ENCODE data around the gene PROSER3. TPM values are rescaled to one million over a fixed set of nuclear protein-coding genes. Genes with fewer than 3 reads are reported as not detected.

Gene PROSER3
- total and polyA plus RNA-seq, 4 donors, result 2.8 to 27.7 (median 11.5) TPM

- WGBS (ENCODE audit: insufficient coverage), result 70% methylated on average over 18 of the region's 28 CpGs
- Histone ChIP-seq H3K27ac (ENCODE audit: low read depth, low read length) (no peak overlapping the region), H3K4me1 (ENCODE audit: control insufficient read depth, insufficient read depth, low read length) (peaks cover 4% of the 10 kb centered on the region), H3K27me3 (ENCODE audit: control insufficient read depth, insufficient read depth, low read length) (no peaks in the 10 kb centered on the region), H3K9me3 (ENCODE audit: control insufficient read depth, insufficient read depth, low read length) (no peaks in the 10 kb centered on the region), H3K36me3 (ENCODE audit: control insufficient read depth, insufficient read depth, low read length) (peaks cover 99% of the 10 kb centered on the region), H3K4me3 (ENCODE audit: low read depth, low read length) (no peak overlapping the region)
- peak in 1 of 6 donors; percentile 1 for DNase-seq (ENCODE audit: low read depth in 4 of 6, low spot score in 6 of 6)
These were observed 25.8 kb downstream of the PROSER3 start for GRCh38 chr19:35783469-35784434.

DNA sequence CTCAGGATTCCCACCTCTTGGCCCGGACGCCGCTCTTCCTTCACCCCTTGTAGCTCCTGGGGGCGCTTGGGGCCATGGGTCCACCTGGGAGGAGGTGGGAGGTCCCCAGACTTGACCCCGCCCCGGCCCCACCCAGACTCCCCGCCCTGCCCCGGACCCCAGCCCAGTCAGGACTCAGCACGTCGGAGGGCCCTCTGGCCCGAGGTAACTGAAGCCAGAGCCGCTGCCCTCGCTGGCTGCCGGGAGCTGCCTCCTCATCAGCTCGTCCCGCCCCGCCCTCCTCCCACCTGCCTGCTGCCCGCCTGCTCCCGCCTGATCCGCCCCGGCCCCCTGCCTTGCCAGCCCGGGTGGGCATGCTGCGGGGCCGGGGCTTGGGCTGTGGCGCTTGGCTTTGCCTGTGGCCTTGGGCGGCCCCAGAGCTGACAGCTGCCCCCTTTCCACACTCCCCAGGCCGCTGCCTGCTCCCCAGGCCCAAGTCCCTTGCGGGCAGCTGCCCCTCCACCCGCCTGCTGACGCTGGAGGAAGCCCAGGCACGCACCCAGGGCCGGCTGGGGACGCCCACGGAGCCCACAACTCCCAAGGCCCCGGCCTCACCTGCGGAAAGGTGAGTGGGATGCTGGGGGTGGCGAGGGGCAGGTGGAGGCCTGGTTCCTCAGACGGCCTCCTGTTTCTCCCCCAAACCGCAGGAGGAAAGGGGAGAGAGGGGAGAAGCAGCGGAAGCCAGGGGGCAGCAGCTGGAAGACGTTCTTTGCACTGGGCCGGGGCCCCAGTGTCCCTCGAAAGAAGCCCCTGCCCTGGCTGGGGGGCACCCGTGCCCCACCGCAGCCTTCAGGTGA, 26.7 kb downstream of the PROSER3 start:
- H3K27me3 ChIP-seq (ENCODE audit: control insufficient read depth, insufficient read depth, low read length), result no peaks in the 10 kb centered on the region
- peaks cover 100% of the 10 kb centered on the region for H3K36me3 ChIP-seq (ENCODE audit: control insufficient read depth, insufficient read depth, low read length)
- H3K9me3 ChIP-seq (ENCODE audit: control insufficient read depth, insufficient read depth, low read length), result no peaks in the 10 kb centered on the region
- H3K27ac ChIP-seq (ENCODE audit: low read depth, low read length), result no peak overlapping the region
- no peak for DNase-seq (ENCODE audit: low read depth in 4 of 6, low spot score in 6 of 6)
- WGBS (ENCODE audit: insufficient coverage), result 61% methylated on average over 39 of the region's 45 CpGs
- H3K4me1 ChIP-seq (ENCODE audit: control insufficient read depth, insufficient read depth, low read length), result no peaks in the 10 kb centered on the region
- H3K4me3 ChIP-seq (ENCODE audit: low read depth, low read length), result no peak overlapping the region

DNA sequence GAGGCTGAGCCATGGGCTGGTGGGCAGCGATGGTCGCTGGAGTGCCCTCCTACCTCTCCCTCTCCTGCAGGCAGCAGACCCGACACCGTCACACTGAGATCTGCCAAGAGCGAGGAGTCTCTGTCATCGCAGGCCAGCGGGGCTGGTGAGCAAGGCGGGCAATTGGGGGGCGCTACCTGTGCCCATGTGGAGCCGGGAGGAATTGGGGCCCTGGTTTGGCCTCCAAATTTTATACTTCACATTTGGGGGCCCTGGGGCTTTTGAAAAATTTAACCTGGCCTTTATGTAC, 27.3 kb downstream of the PROSER3 start:
- H3K9me3 ChIP-seq (ENCODE audit: control insufficient read depth, insufficient read depth, low read length), result no peaks in the 10 kb centered on the region
- H3K27ac ChIP-seq (ENCODE audit: low read depth, low read length), result no peak overlapping the region
- H3K36me3 ChIP-seq (ENCODE audit: control insufficient read depth, insufficient read depth, low read length), result peaks cover 100% of the 10 kb centered on the region
- H3K4me3 ChIP-seq (ENCODE audit: low read depth, low read length), result no peak overlapping the region
- no peak for DNase-seq (ENCODE audit: low read depth in 4 of 6, low spot score in 6 of 6)
- WGBS (ENCODE audit: insufficient coverage), result 67% methylated on average over 4 of the region's 10 CpGs
- no peaks in the 10 kb centered on the region for H3K4me1 ChIP-seq (ENCODE audit: control insufficient read depth, insufficient read depth, low read length)
- H3K27me3 ChIP-seq (ENCODE audit: control insufficient read depth, insufficient read depth, low read length), result no peaks in the 10 kb centered on the region

- Histone ChIP-seq H3K36me3 (ENCODE audit: control insufficient read depth, insufficient read depth, low read length) (peaks cover 97% of the 10 kb centered on the region), H3K4me1 (ENCODE audit: control insufficient read depth, insufficient read depth, low read length) (no peaks in the 10 kb centered on the region), H3K9me3 (ENCODE audit: control insufficient read depth, insufficient read depth, low read length) (no peaks in the 10 kb centered on the region), H3K27me3 (ENCODE audit: control insufficient read depth, insufficient read depth, low read length) (no peaks in the 10 kb centered on the region), H3K4me3 (ENCODE audit: low read depth, low read length) (no peak overlapping the region), H3K27ac (ENCODE audit: low read depth, low read length) (no peak overlapping the region)
- WGBS (ENCODE audit: insufficient coverage), result 87% methylated on average over 26 of the region's 31 CpGs
- DNase-seq (ENCODE audit: low read depth in 4 of 6, low spot score in 6 of 6), result no peak
These were observed 28.6 kb downstream of the PROSER3 start for GRCh38 chr19:35786299-35787160.

DNA sequence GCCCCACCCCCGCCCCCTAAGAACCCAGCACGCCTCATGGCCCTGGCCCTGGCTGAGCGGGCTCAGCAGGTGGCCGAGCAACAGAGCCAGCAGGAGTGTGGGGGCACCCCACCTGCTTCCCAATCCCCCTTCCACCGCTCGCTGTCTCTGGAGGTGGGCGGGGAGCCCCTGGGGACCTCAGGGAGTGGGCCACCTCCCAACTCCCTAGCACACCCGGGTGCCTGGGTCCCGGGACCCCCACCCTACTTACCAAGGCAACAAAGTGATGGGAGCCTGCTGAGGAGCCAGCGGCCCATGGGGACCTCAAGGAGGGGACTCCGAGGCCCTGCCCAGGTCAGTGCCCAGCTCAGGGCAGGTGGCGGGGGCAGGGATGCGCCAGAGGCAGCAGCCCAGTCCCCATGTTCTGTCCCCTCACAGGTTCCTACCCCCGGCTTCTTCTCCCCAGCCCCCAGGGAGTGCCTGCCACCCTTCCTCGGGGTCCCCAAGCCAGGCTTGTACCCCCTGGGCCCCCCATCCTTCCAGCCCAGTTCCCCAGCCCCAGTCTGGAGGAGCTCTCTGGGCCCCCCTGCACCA, 29.3 kb downstream of the PROSER3 start:
- Histone ChIP-seq H3K27me3 (ENCODE audit: control insufficient read depth, insufficient read depth, low read length) (no peaks in the 10 kb centered on the region), H3K27ac (ENCODE audit: low read depth, low read length) (no peak overlapping the region), H3K4me1 (ENCODE audit: control insufficient read depth, insufficient read depth, low read length) (no peaks in the 10 kb centered on the region), H3K36me3 (ENCODE audit: control insufficient read depth, insufficient read depth, low read length) (peaks cover 89% of the 10 kb centered on the region), H3K9me3 (ENCODE audit: control insufficient read depth, insufficient read depth, low read length) (no peaks in the 10 kb centered on the region), H3K4me3 (ENCODE audit: low read depth, low read length) (no peak overlapping the region)
- 93% methylated on average over 14 of the region's 15 CpGs for WGBS (ENCODE audit: insufficient coverage)
- peak in 1 of 6 donors; percentile 0 for DNase-seq (ENCODE audit: low read depth in 4 of 6, low spot score in 6 of 6)

DNA sequence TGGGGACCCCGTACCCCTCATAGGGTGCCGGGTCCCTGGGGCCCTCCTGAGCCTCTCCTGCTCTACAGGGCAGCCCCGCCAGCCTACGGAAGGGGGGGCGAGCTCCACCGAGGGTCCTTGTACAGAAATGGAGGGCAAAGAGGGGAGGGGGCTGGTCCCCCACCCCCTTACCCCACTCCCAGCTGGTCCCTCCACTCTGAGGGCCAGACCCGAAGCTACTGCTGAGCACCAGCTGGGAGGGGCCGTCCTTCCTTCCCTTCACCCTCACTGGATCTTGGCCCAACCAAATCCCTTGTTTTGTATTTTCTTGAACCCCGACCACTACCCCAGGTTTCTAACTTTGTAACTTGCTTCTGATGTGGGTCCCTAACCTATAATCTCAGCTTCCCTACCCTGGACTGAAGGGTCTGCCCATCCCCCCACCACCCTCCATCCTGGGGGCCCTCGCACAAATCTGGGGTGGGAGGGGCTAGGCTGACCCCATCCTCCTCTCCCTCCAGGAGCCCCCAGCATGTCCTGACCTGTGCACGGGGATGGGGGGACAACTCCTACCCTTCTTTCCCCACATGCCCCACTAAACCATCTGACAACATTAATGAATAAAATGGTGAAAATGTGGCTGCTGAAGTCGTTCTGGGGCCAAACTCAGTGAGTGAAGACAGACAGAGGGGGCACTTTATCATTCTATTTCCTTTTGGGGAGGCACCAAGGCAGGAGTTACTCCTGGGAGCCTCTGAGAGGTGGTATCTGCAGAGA, 30.4 kb downstream of the PROSER3 start:
- peak in 1 of 6 donors; percentile 1 for DNase-seq (ENCODE audit: low read depth in 4 of 6, low spot score in 6 of 6)
- Histone ChIP-seq H3K9me3 (ENCODE audit: control insufficient read depth, insufficient read depth, low read length) (no peaks in the 10 kb centered on the region), H3K4me3 (ENCODE audit: low read depth, low read length) (no peak overlapping the region), H3K36me3 (ENCODE audit: control insufficient read depth, insufficient read depth, low read length) (peaks cover 79% of the 10 kb centered on the region), H3K27me3 (ENCODE audit: control insufficient read depth, insufficient read depth, low read length) (no peaks in the 10 kb centered on the region), H3K4me1 (ENCODE audit: control insufficient read depth, insufficient read depth, low read length) (no peaks in the 10 kb centered on the region), H3K27ac (ENCODE audit: low read depth, low read length) (no peak overlapping the region)
- WGBS (ENCODE audit: insufficient coverage), result 70% methylated on average over 2 of the region's 12 CpGs

DNA sequence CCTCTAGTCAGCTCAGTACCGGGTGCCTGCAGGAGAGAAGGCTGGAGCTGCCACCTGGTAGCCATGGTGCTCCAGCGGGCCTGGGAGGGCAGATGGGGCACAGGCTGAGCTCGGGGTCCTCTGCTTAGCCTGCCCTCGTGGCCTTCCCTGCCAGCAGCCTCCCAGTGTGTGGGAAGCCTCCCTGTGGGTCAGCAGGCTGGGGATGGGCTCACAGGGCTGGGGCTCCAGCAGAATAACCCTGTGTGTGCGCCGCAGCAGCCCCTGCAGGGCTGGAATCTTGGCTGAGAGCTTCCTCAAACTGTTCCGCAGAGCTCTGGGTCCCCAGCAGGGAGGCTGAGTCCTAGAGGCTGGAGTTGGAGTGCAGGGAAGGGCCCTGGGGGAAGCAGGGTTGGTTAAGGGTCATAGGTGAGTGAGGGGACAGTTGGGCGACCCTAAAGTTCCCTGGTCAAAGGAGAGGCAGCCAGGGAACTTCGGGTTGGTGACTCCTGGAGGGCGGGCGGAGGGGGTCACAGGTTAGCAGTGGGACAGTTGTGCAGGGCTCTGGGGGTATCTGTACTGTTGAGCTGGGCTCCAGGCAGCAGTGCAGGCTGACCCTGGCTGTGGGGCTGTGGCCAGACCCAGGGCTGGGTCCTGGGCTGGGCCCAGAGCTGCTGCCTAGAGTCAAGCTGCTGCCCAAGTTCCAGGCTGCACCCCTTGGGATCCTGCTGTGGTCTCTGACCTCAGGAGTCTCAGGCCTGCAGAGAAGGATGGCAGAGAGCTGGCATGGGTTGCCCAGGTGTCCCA, 31.4 kb downstream of the PROSER3 start:
- H3K4me3 ChIP-seq (ENCODE audit: low read depth, low read length), result no peak overlapping the region
- peaks cover 69% of the 10 kb centered on the region for H3K36me3 ChIP-seq (ENCODE audit: control insufficient read depth, insufficient read depth, low read length)
- H3K27ac ChIP-seq (ENCODE audit: low read depth, low read length), result no peak overlapping the region
- H3K4me1 ChIP-seq (ENCODE audit: control insufficient read depth, insufficient read depth, low read length), result no peaks in the 10 kb centered on the region
- H3K27me3 ChIP-seq (ENCODE audit: control insufficient read depth, insufficient read depth, low read length), result no peaks in the 10 kb centered on the region
- peak in 1 of 6 donors; percentile 7 for DNase-seq (ENCODE audit: low read depth in 4 of 6, low spot score in 6 of 6)
- no peaks in the 10 kb centered on the region for H3K9me3 ChIP-seq (ENCODE audit: control insufficient read depth, insufficient read depth, low read length)
- WGBS (ENCODE audit: insufficient coverage), result 76% methylated on average over 11 of the region's 11 CpGs

Measured in spinal cord (tissue), 10 donors.